Activated naive CD8-positive, alpha-beta T cell treated with anti-CD3 and anti-CD28 coated beads, Interleukin-2, amount 50 U/mL, for 24 hours (primary cell): ENCODE results near the gene KLK6.
"Not testable (repeated sequence)": the region's sequence is repeated elsewhere in the genome, so short reads cannot be mapped to it uniquely, and the experiment has no call there.

ENCODE experiments used
- ATAC-seq: fragments of 150-1000 bp; cut with Tn5 transposase; one replicate; pipeline ENCODE4 v1.10.0; 2021
- DNase-seq: peaks from one replicate; pipeline ENCODE4 v3.0.0; 2021
- H3K27ac Mint-ChIP-seq: one replicate; pipeline ENCODE4 v1.8.0; 2021; ENCODE audit warnings: mild to moderate bottlenecking, mixed read lengths
- H3K27me3 Mint-ChIP-seq: one replicate; pipeline ENCODE4 v1.8.0; 2021; ENCODE audit warnings: mixed read lengths
- H3K36me3 Mint-ChIP-seq: one replicate; pipeline ENCODE4 v1.8.0; 2021; ENCODE audit warnings: low read depth, mixed read lengths
- H3K4me1 Mint-ChIP-seq: one replicate; pipeline ENCODE4 v1.8.0; 2021; ENCODE audit warnings: mixed read lengths
- H3K4me3 Mint-ChIP-seq: one replicate; pipeline ENCODE4 v1.8.0; 2021; ENCODE audit warnings: mild to moderate bottlenecking, moderate library complexity, mixed read lengths
- H3K9me3 Mint-ChIP-seq: one replicate; pipeline ENCODE4 v1.8.0; 2021; ENCODE audit warnings: mixed read lengths

KLK6 gene

DNA sequence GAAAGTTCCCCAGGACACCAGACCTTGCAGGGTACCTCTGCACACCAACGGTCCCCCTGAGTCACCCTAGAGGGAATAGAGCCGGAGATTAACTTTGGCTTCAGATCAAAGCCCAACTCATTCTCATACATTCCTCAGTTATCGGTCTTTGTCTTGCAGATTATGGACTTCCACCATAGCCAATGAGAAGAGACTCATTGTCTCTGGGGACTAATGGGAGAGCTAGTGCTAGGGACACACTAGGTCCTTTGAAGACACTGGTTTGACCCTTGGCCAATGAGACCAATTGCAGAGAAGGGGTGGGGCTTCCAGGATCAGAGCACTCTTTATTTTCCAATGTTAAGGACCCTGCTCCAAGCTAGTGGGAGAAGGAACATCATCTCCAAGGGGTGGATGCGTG, 8.2 kb upstream of the KLK6 start:
- Mint-ChIP-seq H3K9me3 (no peaks in the 10 kb centered on the region), H3K27ac (no peak overlapping the region), H3K4me1 (no peaks in the 10 kb centered on the region), H3K36me3 (no peaks in the 10 kb centered on the region), H3K27me3 (peaks cover 49% of the 10 kb centered on the region), H3K4me3 (no peak overlapping the region)
- ATAC-seq (no peak), DNase-seq (no peak)

DNA sequence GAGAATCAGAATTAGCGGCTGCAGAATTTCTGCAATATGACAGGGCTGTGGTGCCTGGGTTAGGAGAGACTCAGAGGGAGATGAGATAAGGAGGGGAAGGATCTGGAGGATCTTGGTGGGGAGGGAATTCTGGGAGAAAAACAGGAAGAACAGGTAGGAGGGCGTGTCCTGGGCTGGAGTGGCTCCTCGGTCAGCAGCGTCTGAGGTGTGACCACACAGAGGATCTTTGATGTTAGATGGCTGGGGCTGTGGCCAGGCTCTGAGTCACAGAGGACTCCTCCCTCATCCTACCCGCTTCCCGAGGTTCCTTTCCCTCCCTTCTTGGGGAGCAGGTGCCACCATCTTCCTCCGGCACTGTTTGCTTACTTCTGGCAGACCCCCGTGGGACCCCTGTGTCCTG, 6.4 kb upstream of the KLK6 start:
- Mint-ChIP-seq H3K36me3 (no peaks in the 10 kb centered on the region), H3K4me1 (no peaks in the 10 kb centered on the region), H3K4me3 (no peak overlapping the region), H3K9me3 (no peaks in the 10 kb centered on the region), H3K27me3 (peaks cover 48% of the 10 kb centered on the region), H3K27ac (no peak overlapping the region)
- ATAC-seq (no peak), DNase-seq (no peak)

DNA sequence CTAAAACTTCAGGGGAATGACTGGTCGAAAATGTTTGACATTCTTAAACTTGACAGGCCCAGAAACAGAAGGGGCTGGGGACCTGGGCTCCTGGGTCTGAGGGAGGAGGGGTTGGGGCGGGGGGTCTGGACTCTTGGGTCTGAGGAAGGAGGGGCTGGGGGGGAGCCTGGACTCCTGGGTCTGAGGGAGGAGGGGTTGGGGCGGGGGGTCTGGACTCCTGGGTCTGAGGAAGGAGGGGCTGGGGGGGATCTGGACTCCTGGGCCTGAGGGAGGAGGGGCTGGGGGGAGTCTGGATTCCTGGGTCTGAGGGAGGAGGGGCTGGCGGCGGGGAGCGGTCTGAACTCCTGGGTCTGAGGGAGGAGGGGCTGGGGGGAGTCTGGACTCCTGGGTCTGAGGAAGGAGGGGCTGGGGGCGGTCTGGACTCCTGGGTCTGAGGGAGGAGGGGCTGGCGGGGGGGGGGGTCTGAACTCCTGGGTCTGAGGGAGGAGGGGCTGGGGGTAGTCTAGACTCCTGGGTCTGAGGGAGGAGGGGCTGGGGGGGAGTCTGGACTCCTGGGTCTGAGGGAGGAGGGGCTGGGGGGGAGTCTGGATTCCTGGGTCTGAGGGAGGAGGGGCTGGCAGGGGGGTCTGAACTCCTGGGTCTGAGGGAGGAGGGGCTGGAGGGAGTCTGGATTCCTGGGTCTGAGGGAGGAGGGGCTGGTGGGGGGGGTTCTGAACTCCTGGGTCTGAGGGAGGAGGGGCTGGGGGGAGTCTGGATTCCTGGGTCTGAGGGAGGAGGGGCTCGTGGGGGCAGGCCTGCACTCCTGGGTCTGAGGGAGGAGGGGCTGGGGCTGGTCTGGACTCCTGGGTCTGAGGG, 5.5 kb upstream of the KLK6 start:
- Mint-ChIP-seq H3K36me3 (no peaks in the 10 kb centered on the region), H3K4me1 (no peaks in the 10 kb centered on the region), H3K4me3 (no peak overlapping the region), H3K27ac (no peak overlapping the region), H3K9me3 (no peaks in the 10 kb centered on the region), H3K27me3 (peaks cover 42% of the 10 kb centered on the region)
- ATAC-seq (no peak), DNase-seq (no peak)

- no peak overlapping the region for H3K4me3 Mint-ChIP-seq
- no peaks in the 10 kb centered on the region for H3K9me3 Mint-ChIP-seq
- peaks cover 44% of the 10 kb centered on the region for H3K27me3 Mint-ChIP-seq
- DNase-seq (no peak), ATAC-seq (no peak)
- H3K4me1 Mint-ChIP-seq = no peaks in the 10 kb centered on the region
- no peaks in the 10 kb centered on the region for H3K36me3 Mint-ChIP-seq
- H3K27ac Mint-ChIP-seq = no peak overlapping the region
Observed at GRCh38 chr19:50972795-50973376, 3.5 kb upstream of the KLK6 start.

DNA sequence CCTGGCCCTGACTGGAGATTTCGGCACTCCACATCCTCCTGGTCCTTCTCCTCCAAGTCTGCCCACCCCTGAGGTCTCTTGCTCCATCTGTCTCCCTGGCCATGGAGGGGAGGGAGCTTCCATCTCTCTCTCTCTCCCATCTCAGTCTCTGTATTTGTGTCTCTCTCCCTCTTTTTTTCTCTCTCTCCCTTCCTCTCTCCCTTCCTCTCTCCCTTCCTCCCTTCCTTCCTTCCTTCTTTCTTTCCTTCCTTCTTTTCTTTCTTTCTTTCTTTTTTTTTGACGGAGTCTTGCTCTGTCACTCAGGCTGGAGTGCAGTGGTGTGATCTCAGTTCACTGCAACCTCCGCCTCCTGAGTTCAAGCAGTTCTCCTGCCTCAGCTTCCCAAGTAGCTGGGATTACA, 419 bp upstream of the KLK6 start:
- H3K27me3 Mint-ChIP-seq = peaks cover 34% of the 10 kb centered on the region
- not testable (repeated sequence) for H3K9me3 Mint-ChIP-seq, DNase-seq, H3K4me3 Mint-ChIP-seq, H3K27ac Mint-ChIP-seq, H3K4me1 Mint-ChIP-seq, H3K36me3 Mint-ChIP-seq, ATAC-seq

GRCh38 chr19:50968716-50969412, 527 bp downstream of the KLK6 start:
- Mint-ChIP-seq H3K4me3 (no peak overlapping the region), H3K4me1 (no peaks in the 10 kb centered on the region), H3K27me3 (peaks cover 32% of the 10 kb centered on the region), H3K27ac (no peak overlapping the region), H3K9me3 (peaks cover 2% of the 10 kb centered on the region), H3K36me3 (no peaks in the 10 kb centered on the region)
- DNase-seq (no peak), ATAC-seq (no peak)

GRCh38 chr19:50967929-50968715, 1.3 kb downstream of the KLK6 start:
- peaks cover 6% of the 10 kb centered on the region for H3K9me3 Mint-ChIP-seq
- H3K4me1 Mint-ChIP-seq = no peaks in the 10 kb centered on the region
- peaks cover 29% of the 10 kb centered on the region for H3K27me3 Mint-ChIP-seq
- ATAC-seq = no peak
- no peak overlapping the region for H3K4me3 Mint-ChIP-seq
- no peak for DNase-seq
- H3K36me3 Mint-ChIP-seq = no peaks in the 10 kb centered on the region
- no peak overlapping the region for H3K27ac Mint-ChIP-seq

- ATAC-seq (no peak), DNase-seq (no peak)
- peaks cover 21% of the 10 kb centered on the region for H3K9me3 Mint-ChIP-seq
- H3K27me3 Mint-ChIP-seq = peaks cover 35% of the 10 kb centered on the region
- H3K36me3 Mint-ChIP-seq = peaks cover 2% of the 10 kb centered on the region
- H3K4me1 Mint-ChIP-seq = no peaks in the 10 kb centered on the region
- H3K27ac Mint-ChIP-seq = no peak overlapping the region
- no peak overlapping the region for H3K4me3 Mint-ChIP-seq
Observed at GRCh38 chr19:50964266-50964665, 5.1 kb downstream of the KLK6 start.

DNA sequence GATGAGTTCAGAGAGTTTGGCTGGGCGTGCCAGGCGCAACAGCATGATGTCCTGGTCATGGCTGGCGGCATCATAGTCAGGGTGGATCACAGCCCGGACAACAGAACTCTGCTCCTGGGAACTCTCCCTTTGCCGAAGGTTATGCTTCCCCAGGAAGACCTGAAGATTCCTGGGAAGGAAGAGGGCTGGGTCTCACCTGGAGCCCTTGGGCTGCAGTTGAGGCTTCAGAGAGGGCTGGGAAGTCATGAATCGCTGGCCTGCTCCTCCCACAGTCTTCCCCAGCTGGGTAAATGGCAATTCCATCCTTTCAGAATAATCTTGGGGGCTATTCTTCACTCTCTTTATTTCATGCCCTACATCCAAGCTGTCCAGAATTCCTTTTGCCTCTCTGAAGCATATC, 6.0 kb downstream of the KLK6 start:
- ATAC-seq (no peak), DNase-seq (no peak)
- Mint-ChIP-seq H3K36me3 (peaks cover 2% of the 10 kb centered on the region), H3K27ac (no peak overlapping the region), H3K9me3 (peaks cover 22% of the 10 kb centered on the region), H3K4me3 (no peak overlapping the region), H3K4me1 (no peaks in the 10 kb centered on the region), H3K27me3 (peaks cover 37% of the 10 kb centered on the region)

DNA sequence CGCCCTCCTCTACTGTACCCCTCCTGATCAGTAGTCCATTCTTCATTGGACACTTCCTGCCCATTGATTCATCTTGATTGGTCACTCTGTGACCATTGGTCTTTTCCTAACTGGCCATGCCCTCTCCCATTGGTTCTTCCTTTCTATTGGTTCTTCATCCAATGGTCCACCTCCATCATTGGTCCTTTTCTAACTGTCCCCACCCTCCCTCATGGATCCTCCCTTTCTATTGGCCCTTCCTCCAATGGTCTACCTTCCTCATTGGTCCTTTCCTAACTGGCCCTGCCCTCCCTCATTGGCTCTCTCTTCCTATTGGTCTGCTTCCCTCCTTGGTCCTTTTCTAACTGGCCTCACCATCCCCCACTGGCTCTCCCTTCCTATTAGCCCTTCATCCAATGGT, 7.1 kb downstream of the KLK6 start:
- DNase-seq (no peak), ATAC-seq (no peak)
- H3K9me3 Mint-ChIP-seq = peaks cover 22% of the 10 kb centered on the region
- no peak overlapping the region for H3K27ac Mint-ChIP-seq
- H3K4me1 Mint-ChIP-seq = no peaks in the 10 kb centered on the region
- peaks cover 37% of the 10 kb centered on the region for H3K27me3 Mint-ChIP-seq
- H3K4me3 Mint-ChIP-seq = no peak overlapping the region
- peaks cover 2% of the 10 kb centered on the region for H3K36me3 Mint-ChIP-seq

DNA sequence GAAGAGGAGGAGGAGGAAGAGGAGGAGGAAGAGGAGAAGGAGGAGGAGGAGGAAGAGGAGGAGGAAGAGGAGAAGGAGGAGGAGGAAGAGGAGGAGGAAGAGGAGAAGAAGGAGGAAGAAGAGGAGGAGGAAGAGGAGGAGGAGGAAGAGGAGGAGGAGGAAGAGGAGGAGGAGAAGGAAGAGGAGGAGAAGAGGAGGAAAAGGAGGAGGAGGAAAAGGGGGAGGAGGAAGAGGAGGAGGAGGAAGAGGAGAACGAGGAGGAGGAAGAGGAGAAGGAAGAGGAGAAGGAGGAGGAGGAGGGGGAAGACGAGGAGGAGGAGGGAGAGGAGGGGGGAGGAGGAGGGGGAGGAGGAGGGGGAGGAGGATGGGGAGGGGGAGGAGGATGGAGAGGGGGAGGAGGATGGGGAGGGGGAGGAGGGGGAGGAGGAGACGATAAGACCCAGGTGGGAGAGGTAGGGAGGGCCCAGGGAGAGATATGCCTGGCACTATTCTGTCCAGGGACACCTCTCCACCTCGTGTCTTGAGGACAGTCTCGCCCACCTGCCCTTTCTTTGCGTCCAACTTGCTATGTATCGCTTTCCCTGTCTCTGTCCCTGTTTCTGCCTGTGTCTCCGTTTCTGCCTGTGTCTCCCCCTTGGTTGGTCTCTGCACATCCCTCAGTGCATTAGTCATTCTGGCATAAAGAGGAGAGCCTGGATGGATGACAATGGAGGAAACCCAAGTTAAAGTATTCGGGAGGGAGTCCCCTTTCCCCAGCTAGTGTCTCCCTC, 9.5 kb downstream of the KLK6 start:
- Mint-ChIP-seq H3K9me3 (peaks cover 22% of the 10 kb centered on the region), H3K27ac (no peak overlapping the region), H3K36me3 (peaks cover 2% of the 10 kb centered on the region), H3K27me3 (peaks cover 34% of the 10 kb centered on the region), H3K4me1 (no peaks in the 10 kb centered on the region), H3K4me3 (no peak overlapping the region)
- ATAC-seq (no peak), DNase-seq (no peak)

DNA sequence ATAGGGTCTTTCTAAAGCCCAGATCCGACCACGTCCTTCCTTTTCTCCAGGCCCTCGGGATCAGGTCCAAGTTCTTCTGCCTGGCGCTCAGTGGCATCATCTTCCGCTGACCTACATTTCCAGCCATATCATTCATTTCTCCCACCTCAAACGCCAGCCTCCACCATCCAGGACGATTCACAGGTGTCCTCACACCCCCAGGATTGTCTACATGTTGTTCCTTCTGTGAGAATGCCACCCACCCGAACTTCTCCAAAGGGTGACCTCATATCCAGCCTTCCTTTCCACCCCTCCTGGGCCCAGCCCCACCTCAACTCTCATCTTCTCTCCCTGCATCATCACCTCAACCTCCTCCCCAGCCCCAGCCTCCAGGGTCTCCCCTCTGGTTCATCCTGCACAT, 11.8 kb downstream of the KLK6 start:
- H3K27me3 Mint-ChIP-seq = peaks cover 33% of the 10 kb centered on the region
- H3K36me3 Mint-ChIP-seq = peaks cover 2% of the 10 kb centered on the region
- no peak for DNase-seq
- peaks cover 12% of the 10 kb centered on the region for H3K9me3 Mint-ChIP-seq
- no peak for ATAC-seq
- H3K27ac Mint-ChIP-seq = no peak overlapping the region
- H3K4me3 Mint-ChIP-seq = no peak overlapping the region
- H3K4me1 Mint-ChIP-seq = no peaks in the 10 kb centered on the region

GRCh38 chr19:50952910-50953309, 16.5 kb downstream of the KLK6 start, which contains the start of gene KLK5:
Gene KLK5, minus strand, starts transcription at chr19:50953038. Its CDS starts 381 bp downstream, at chr19:50952657.
- no peak within 1 kb of the TSS for H3K27ac Mint-ChIP-seq
- H3K4me1 Mint-ChIP-seq = no peaks in the 10 kb centered on the region
- no peaks in the 10 kb centered on the region for H3K9me3 Mint-ChIP-seq
- ATAC-seq = no peak
- DNase-seq = no peak
- H3K27me3 Mint-ChIP-seq = peaks cover 29% of the 10 kb centered on the region
- H3K36me3 Mint-ChIP-seq = no peaks in the 10 kb centered on the region
- no peak within 1 kb of the TSS for H3K4me3 Mint-ChIP-seq

GRCh38 chr19:50949861-50950260, 19.5 kb downstream of the KLK6 start:
- peaks cover 22% of the 10 kb centered on the region for H3K27me3 Mint-ChIP-seq
- no peaks in the 10 kb centered on the region for H3K36me3 Mint-ChIP-seq
- no peak overlapping the region for H3K27ac Mint-ChIP-seq
- no peak overlapping the region for H3K4me3 Mint-ChIP-seq
- no peak for ATAC-seq
- no peaks in the 10 kb centered on the region for H3K9me3 Mint-ChIP-seq
- DNase-seq = no peak
- H3K4me1 Mint-ChIP-seq = no peaks in the 10 kb centered on the region
